Keratinocyte (primary cell): ENCODE data around the gene MGMT. TPM values are rescaled to one million over a fixed set of nuclear protein-coding genes. Genes with fewer than 3 reads are reported as not detected.

ENCODE experiments used
- DNase-seq: peaks from one replicate; pipeline ENCODE4 v3.0.0-alpha.2; 2011; ENCODE audit warnings: low read depth, missing footprints, low spot score
- FAIRE-seq: peaks from 2 replicates; lab custom pipeline; 2011; peaks lifted over from hg19 to GRCh38; lab: Jason Lieb, UNC
- H2AFZ ChIP-seq: 2 replicates; pipeline ENCODE4 v1.6.0; 2012; ENCODE audit warnings: low read length, control low read depth, inconsistent platforms; ENCODE audit not compliant: control insufficient read depth
- H3K27ac ChIP-seq: 2 replicates; pipeline ENCODE4 v1.5.1; 2011; ENCODE audit warnings: low read length; ENCODE audit not compliant: control insufficient read depth, insufficient read depth
- H3K27me3 ChIP-seq: 3 replicates; pipeline ENCODE4 v1.6.0; 2011; ENCODE audit warnings: low read length; ENCODE audit not compliant: control insufficient read depth, insufficient read depth; ENCODE audit errors: extremely low read depth
- H3K36me3 ChIP-seq, 2 experiments: 2 replicates in 1 of 2; 3 replicates in 1 of 2; pipeline ENCODE4 v1.5.1; 2011; ENCODE audit warnings: low read length in 2 of 2, mild to moderate bottlenecking in 1 of 2; ENCODE audit not compliant: control insufficient read depth in 2 of 2, insufficient read depth in 2 of 2; ENCODE audit errors: extremely low read depth in 1 of 2
- H3K4me1 ChIP-seq: 3 replicates; pipeline ENCODE4 v1.5.1; 2011; ENCODE audit warnings: low read length; ENCODE audit not compliant: control insufficient read depth, insufficient read depth; ENCODE audit errors: extremely low read depth
- H3K4me2 ChIP-seq: 3 replicates; pipeline ENCODE4 v1.6.0; 2011; ENCODE audit warnings: low read depth, low read length; ENCODE audit not compliant: control insufficient read depth, insufficient read depth; ENCODE audit errors: extremely low read depth
- H3K4me3 ChIP-seq, 3 experiments: fragments of 200-600 bp in 1 of 3; sonication (generic) in 1 of 3; 2 replicates in 2 of 3; 3 replicates in 1 of 3; pipeline ENCODE4 v1.5.1; 2011 to 2016; ENCODE audit warnings: low read length in 3 of 3, mild to moderate bottlenecking in 3 of 3, control low read depth in 2 of 3, inconsistent platforms in 1 of 3, low read depth in 1 of 3, mixed read lengths in 1 of 3, mixed run types in 1 of 3, moderate library complexity in 1 of 3; ENCODE audit not compliant: control insufficient read depth in 2 of 3, insufficient read depth in 2 of 3; ENCODE audit errors: extremely low read depth in 1 of 3
- H3K79me2 ChIP-seq: 2 replicates; pipeline ENCODE4 v1.6.0; 2012; ENCODE audit warnings: low read length; ENCODE audit not compliant: control insufficient read depth, insufficient read depth
- H3K9ac ChIP-seq: 3 replicates; pipeline ENCODE4 v1.6.0; 2011; ENCODE audit warnings: low read length; ENCODE audit not compliant: control insufficient read depth, insufficient read depth; ENCODE audit errors: extremely low read depth
- H3K9me1 ChIP-seq: 3 replicates; pipeline ENCODE4 v1.6.0; 2011; ENCODE audit warnings: low read length; ENCODE audit not compliant: control insufficient read depth, insufficient read depth; ENCODE audit errors: extremely low read depth
- H3K9me3 ChIP-seq: 2 replicates; pipeline ENCODE4 v1.5.1; 2012; ENCODE audit warnings: low read depth, low read length; ENCODE audit not compliant: control insufficient read depth
- H4K20me1 ChIP-seq: 3 replicates; pipeline ENCODE4 v1.6.0; 2011; ENCODE audit warnings: low read length; ENCODE audit not compliant: control insufficient read depth, insufficient read depth; ENCODE audit errors: extremely low read depth
- EZH2 ChIP-seq: IDR thresholded peaks from one replicate; pipeline ENCODE4 v1.6.1; 2012; ENCODE audit warnings: inconsistent platforms, mild to moderate bottlenecking, low read length, moderate library complexity
- dilution Hi-C: fragments of 300-500 bp; cut with MboI; formaldehyde crosslinking; loops from one replicate; pipeline ENCODE4 v1.7.0; 2020; ENCODE audit warnings: low sequenced_read_pairs; ENCODE audit not compliant: extremely low pct_ligation_motif_present
- polyA plus RNA-seq, 5 experiments: library from polyadenylated mRNA; depleted of rRNA in 3 of 5; stranded (reverse) in 3 of 5; stranded (forward) in 1 of 5; unstranded in 1 of 5; fragments of >200 nt; gene quantifications; 1 replicate in 1 of 5; 2 replicates in 3 of 5; 3 replicates in 1 of 5; pipeline versions ENCODE4 v1.2.1 to v1.2.3, GENCODE V29; 2011 to 2012; ENCODE audit warnings: missing spikeins in 2 of 5, low read depth in 1 of 5, low replicate concordance in 1 of 5
- TF ChIP-seq, protein P1 (sequence below), 3 experiments: IDR thresholded peaks in 1 of 3; conservative IDR thresholded peaks in 1 of 3; optimal IDR thresholded peaks in 1 of 3; 2 replicates in 2 of 3; 3 replicates in 1 of 3; pipeline versions ENCODE3 to v1.5.1; 2011; ENCODE audit warnings: low read length in 3 of 3, mild to moderate bottlenecking in 3 of 3, moderate library complexity in 2 of 3, control low read depth in 1 of 3, inconsistent platforms in 1 of 3; ENCODE audit not compliant: insufficient read depth in 2 of 3; ENCODE audit errors: extremely low read depth in 1 of 3

Gene MGMT
- polyA plus RNA-seq, 1 donor (not counting 4 experiments of a cell fraction or from before 2014, with no cell fraction given): 15.2 TPM

DNA sequence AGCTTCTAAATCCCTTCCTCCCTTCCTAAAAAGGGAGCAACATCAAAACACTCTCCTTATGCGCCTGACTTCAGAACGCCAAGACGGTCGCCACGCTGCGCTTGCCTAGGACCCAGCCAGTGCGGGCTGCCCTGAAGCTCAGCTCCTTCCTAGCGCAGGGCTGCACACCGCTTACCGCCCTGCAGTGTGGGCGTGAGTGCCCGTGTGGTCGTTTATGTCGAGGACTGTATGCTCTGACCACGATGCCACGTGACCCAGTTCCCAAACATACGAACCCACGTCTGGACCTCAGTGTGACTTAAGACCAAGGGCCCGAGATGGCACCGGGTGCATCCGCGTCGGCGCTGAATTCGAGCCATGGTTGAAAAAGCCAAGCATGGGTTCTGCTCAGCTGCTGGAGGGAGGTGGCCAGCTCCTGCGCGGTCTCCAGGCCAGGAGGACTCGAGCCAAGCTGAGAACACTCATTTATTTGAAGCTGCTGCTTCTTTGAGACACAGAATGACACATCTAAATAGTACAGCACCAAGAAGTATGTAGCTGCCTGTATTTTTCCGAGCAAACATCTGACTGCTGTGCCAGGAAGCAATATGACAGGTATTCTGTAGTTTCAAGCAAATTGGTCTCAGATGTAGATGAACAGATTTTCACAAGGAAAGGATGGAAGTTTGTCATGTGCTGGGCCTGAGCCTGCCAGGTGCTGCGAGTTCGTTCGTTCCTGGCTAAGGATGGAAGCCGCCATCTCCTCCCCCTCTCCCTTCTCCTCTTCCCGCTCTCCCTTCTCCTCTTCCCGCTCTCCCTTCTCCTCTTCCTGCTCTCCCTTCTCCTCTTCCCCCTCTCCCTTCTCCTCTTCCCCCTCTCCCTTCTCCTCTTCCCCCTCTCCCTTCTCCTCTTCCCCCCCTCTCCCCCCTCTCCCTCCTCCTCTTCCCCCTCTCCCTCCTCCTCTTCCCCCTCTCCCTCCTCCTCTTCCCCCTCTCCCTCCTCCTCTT, 312.4 kb downstream of the MGMT start:
- Histone ChIP-seq H3K27me3 (no peaks in the 10 kb centered on the region), H4K20me1 (no peaks in the 10 kb centered on the region), H3K79me2 (no peaks in the 10 kb centered on the region), H3K36me3 (no peaks in the 10 kb centered on the region), H3K4me3 (no peak overlapping the region), H3K4me1 (no peaks in the 10 kb centered on the region), H3K9me1 (no peaks in the 10 kb centered on the region), H3K27ac (no peak overlapping the region), H2AFZ (no peak overlapping the region), H3K4me2 (no peak overlapping the region), H3K9me3 (peaks cover 5% of the 10 kb centered on the region), H3K9ac (no peak overlapping the region)
- dilution Hi-C loops: no loop called here
- TF ChIP-seq, protein P1, sequence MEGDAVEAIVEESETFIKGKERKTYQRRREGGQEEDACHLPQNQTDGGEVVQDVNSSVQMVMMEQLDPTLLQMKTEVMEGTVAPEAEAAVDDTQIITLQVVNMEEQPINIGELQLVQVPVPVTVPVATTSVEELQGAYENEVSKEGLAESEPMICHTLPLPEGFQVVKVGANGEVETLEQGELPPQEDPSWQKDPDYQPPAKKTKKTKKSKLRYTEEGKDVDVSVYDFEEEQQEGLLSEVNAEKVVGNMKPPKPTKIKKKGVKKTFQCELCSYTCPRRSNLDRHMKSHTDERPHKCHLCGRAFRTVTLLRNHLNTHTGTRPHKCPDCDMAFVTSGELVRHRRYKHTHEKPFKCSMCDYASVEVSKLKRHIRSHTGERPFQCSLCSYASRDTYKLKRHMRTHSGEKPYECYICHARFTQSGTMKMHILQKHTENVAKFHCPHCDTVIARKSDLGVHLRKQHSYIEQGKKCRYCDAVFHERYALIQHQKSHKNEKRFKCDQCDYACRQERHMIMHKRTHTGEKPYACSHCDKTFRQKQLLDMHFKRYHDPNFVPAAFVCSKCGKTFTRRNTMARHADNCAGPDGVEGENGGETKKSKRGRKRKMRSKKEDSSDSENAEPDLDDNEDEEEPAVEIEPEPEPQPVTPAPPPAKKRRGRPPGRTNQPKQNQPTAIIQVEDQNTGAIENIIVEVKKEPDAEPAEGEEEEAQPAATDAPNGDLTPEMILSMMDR (optimal IDR thresholded peaks at IDR 0.05 in 1 of 3, IDR thresholded peaks at IDR 0.05 in 1 of 3, conservative IDR thresholded peaks at IDR 0.05 in 1 of 3; ENCODE audit: extremely low read depth in 1 of 3, insufficient read depth in 2 of 3, low read length in 3 of 3): no peak
- TF ChIP-seq EZH2: no peak
- FAIRE-seq (no peak), DNase-seq (no peak)

DNA sequence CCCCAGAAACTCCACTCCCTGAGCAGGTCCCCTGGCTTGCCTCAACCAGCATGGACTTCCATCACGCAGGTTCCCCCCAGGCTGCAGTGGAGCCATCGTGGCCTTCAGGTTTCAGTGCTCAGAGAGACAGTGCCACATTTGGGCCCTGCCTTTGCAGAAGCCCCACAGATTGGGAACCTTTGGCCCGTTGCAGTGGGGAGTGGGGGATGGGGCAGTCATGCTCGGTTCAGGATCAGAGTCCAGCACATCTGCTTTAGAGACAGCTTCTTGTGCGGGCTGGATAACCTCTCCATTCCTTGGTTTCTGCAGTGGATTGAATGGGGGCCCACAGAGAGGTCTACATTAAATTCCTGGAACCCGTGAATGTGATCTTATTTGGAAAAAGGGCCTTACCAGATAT, 313.2 kb downstream of the MGMT start:
- H3K9me3 ChIP-seq: peaks cover 8% of the 10 kb centered on the region

More for the DNA sequence above, 313.2 kb downstream of the MGMT start:
- no peaks in the 10 kb centered on the region for H3K9me1 ChIP-seq
- FAIRE-seq: no peak
- TF ChIP-seq EZH2: no peak
- TF ChIP-seq, protein P1 (optimal IDR thresholded peaks at IDR 0.05 in 1 of 3, IDR thresholded peaks at IDR 0.05 in 1 of 3, conservative IDR thresholded peaks at IDR 0.05 in 1 of 3; ENCODE audit: extremely low read depth in 1 of 3, insufficient read depth in 2 of 3, low read length in 3 of 3): no peak
- H3K4me1 ChIP-seq: no peaks in the 10 kb centered on the region
- no peak overlapping the region for H3K27ac ChIP-seq
- H3K79me2 ChIP-seq: no peaks in the 10 kb centered on the region
- no peak overlapping the region for H3K9ac ChIP-seq
- H3K4me2 ChIP-seq: no peak overlapping the region
- no peaks in the 10 kb centered on the region for H3K36me3 ChIP-seq
- dilution Hi-C loops: no loop called here
- H3K27me3 ChIP-seq: no peaks in the 10 kb centered on the region
- no peak for DNase-seq
- no peak overlapping the region for H2AFZ ChIP-seq
- H3K4me3 ChIP-seq: no peak overlapping the region
- H4K20me1 ChIP-seq: no peaks in the 10 kb centered on the region
